MCF 10A (cell line): ENCODE data around the gene RASL12. TPM values are rescaled to one million over a fixed set of nuclear protein-coding genes. Genes with fewer than 3 reads are reported as not detected.

Source experiments
- BruUV-seq: library from RNA; stranded (reverse); fragments of 400-500 nt; replicated peaks from 2 replicates; lab custom pipeline; 2021; lab: Mats Ljungman, UMichigan
- CTCF ChIA-PET: fragments of 300-600 bp; sonication (Branson Sonifier 250); formaldehyde crosslinking; extraction: SDS; loops from one replicate; lab custom pipeline; 2021; ENCODE audit warnings: antibody characterized with exemption, inconsistent platforms; lab: Yijun Ruan, JAX
- POLR2A ChIA-PET: fragments of 300-600, 350-650 bp; sonication (Branson Sonifier 250); formaldehyde crosslinking; extraction: SDS; loops from one replicate; lab custom pipeline; 2020; ENCODE audit warnings: antibody characterized with exemption, inconsistent platforms; lab: Yijun Ruan, JAX
- DNase-seq: peaks from one replicate; pipeline ENCODE4 v3.0.0-alpha.2; 2018; ENCODE audit not compliant: unreplicated experiment
- H3K27ac Mint-ChIP-seq: one replicate; pipeline ENCODE4 v1.8.0; 2022; ENCODE audit warnings: mild to moderate bottlenecking, low read depth, mixed read lengths; ENCODE audit not compliant: unreplicated experiment
- H3K27me3 Mint-ChIP-seq: one replicate; pipeline ENCODE4 v1.8.0; 2022; ENCODE audit warnings: mixed read lengths; ENCODE audit not compliant: insufficient read depth, unreplicated experiment
- H3K36me3 Mint-ChIP-seq: one replicate; pipeline ENCODE4 v1.8.0; 2022; ENCODE audit warnings: mild to moderate bottlenecking, moderate library complexity, mixed read lengths; ENCODE audit not compliant: insufficient read depth, unreplicated experiment
- H3K4me1 Mint-ChIP-seq: one replicate; pipeline ENCODE4 v1.8.0; 2022; ENCODE audit warnings: mixed read lengths; ENCODE audit not compliant: insufficient read depth, unreplicated experiment
- H3K4me3 Mint-ChIP-seq: one replicate; pipeline ENCODE4 v1.8.0; 2022; ENCODE audit warnings: mild to moderate bottlenecking, moderate library complexity, mixed read lengths; ENCODE audit not compliant: unreplicated experiment
- H3K9me3 Mint-ChIP-seq: one replicate; pipeline ENCODE4 v1.8.0; 2022; ENCODE audit warnings: mixed read lengths; ENCODE audit not compliant: unreplicated experiment
- CTCF ChIP-seq: fragments of 200-600 bp; IDR thresholded peaks from one replicate; pipeline ENCODE4 v1.8.0; 2022; ENCODE audit warnings: antibody characterized with exemption, mild to moderate bottlenecking; ENCODE audit not compliant: unreplicated experiment
- intact Hi-C: fragments of 100-400 bp; cut with micrococcal nuclease; formaldehyde crosslinking; loops from 2 replicates; pipeline ENCODE4 v1.14.1; 2022
- total RNA-seq: library from RNA; stranded (reverse); gene quantifications from 2 replicates; pipeline ENCODE4 v1.2.3, GENCODE V29; 2022

The RASL12 gene
- total RNA-seq, 1 experiment from 2014 or later, result not detected

- intact Hi-C loops, result loop anchor here (10.0 kb wide), 1 partner anchor 325 kb away; no protein-coding TSS in a partner anchor
- POLR2A ChIA-PET, result no interaction called here
- Mint-ChIP-seq H3K4me1 (peaks cover 4% of the 10 kb centered on the region), H3K27ac (no peak overlapping the region), H3K9me3 (no peaks in the 10 kb centered on the region), H3K36me3 (no peaks in the 10 kb centered on the region), H3K4me3 (no peak overlapping the region), H3K27me3 (no peaks in the 10 kb centered on the region)
- no peak for DNase-seq
- no peak for TF ChIP-seq CTCF
- CTCF ChIA-PET, result interaction anchor here (0.6 to 0.9 kb wide), 4 partner anchors 25 to 1558 kb away, joined by 3 read pairs; no protein-coding TSS in a partner anchor
- BruUV-seq, result no TSS peak
These were observed 7.7 kb downstream of the RASL12 start for GRCh38 chr15:65059931-65060596.

GRCh38 chr15:65059369-65059750, 8.4 kb downstream of the RASL12 start:
- TF ChIP-seq CTCF, result no peak
- BruUV-seq, result no TSS peak
- intact Hi-C loops, result loop anchor here (10.0 kb wide), 1 partner anchor 325 kb away; no protein-coding TSS in a partner anchor
- CTCF ChIA-PET, result interaction anchor here (0.6 to 0.7 kb wide), 3 partner anchors 26 to 1802 kb away, joined by 3 read pairs; no protein-coding TSS in a partner anchor
- POLR2A ChIA-PET, result interaction anchor here (0.6 kb wide), 1 partner anchor 15 kb away, joined by 3 read pairs; no protein-coding TSS in a partner anchor
- no peaks in the 10 kb centered on the region for H3K9me3 Mint-ChIP-seq
- H3K36me3 Mint-ChIP-seq, result no peaks in the 10 kb centered on the region
- DNase-seq, result no peak
- H3K4me3 Mint-ChIP-seq, result no peak overlapping the region
- H3K27me3 Mint-ChIP-seq, result no peaks in the 10 kb centered on the region
- H3K4me1 Mint-ChIP-seq, result peaks cover 4% of the 10 kb centered on the region
- H3K27ac Mint-ChIP-seq, result no peak overlapping the region

DNA sequence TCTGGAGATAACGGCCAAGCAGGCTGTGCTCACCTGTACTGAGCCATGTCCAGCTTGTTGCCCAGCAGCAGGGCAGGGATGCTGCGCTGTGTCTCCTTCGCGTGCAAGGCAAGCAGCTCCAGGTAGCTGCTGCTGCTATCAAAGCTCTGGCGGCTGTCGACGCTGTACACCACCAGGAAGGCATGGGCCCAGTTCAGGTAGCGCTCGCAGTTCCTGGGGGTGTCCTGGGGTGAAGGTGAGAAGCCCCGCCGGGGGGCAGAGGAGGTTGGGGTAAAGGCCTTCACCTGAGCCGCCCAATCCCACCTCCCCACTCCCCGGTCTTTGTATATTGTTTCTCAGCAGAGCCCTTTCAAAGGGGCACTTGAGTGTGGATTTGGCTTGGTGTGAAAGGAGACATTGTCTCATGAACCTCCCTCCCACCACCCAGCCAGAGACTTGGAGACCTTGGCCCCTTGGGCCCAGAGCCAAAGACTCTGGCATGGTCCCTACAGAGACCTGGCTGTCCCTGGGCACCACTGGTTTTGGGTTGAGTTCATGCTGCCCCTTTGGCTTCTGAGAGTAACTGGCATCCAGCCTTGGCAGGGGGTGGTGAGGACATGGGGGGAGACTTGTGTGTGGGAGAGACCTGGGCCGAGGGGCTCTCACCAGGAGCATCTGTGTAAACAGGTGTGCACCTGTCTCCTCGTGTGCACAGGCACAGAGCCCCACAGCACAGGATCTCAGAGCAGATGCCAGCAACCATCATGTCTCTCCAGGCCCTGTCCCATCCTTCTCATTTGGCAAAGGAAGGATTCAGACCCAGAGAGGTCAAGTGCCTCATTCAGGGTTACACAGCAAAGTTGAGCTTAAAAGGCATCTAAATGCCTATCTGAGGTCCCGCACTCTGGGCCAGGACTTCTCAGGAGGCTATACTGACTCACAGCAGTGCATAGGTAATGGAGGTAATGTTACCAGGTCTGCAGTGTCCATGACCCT, 9.1 kb downstream of the RASL12 start:
- DNase-seq, result no peak
- CTCF ChIA-PET, result interaction anchor here (0.6 to 1.3 kb wide), 4 partner anchors 26 to 1803 kb away, joined by 3 to 4 read pairs (median 3); no protein-coding TSS in a partner anchor
- Mint-ChIP-seq H3K27ac (no peak overlapping the region), H3K4me3 (no peak overlapping the region), H3K9me3 (no peaks in the 10 kb centered on the region), H3K4me1 (peaks cover 4% of the 10 kb centered on the region), H3K27me3 (no peaks in the 10 kb centered on the region), H3K36me3 (no peaks in the 10 kb centered on the region)
- no peak for TF ChIP-seq CTCF
- intact Hi-C loops, result loop anchor here (10.0 kb wide), 1 partner anchor 326 kb away; no protein-coding TSS in a partner anchor
- no TSS peak for BruUV-seq
- POLR2A ChIA-PET, result interaction anchor here (0.6 kb wide), 1 partner anchor 16 kb away, joined by 3 read pairs; no protein-coding TSS in a partner anchor
